Ishikawa (cell line): Measurements from ENCODE around the gene GSX1.

Source experiments
- CEBPB ChIP-seq: IDR thresholded peaks from 2 replicates; pipeline ENCODE4 v1.6.1; 2012
- CREB1 ChIP-seq: IDR thresholded peaks from 2 replicates; pipeline ENCODE4 v1.6.1; 2012; ENCODE audit warnings: low read depth
- EGR1 ChIP-seq: IDR thresholded peaks from 2 replicates; pipeline ENCODE4 v1.6.1; 2012
- EP300 ChIP-seq: IDR thresholded peaks from 2 replicates; pipeline ENCODE4 v1.6.1; 2012; ENCODE audit warnings: borderline replicate concordance
- FOXM1 ChIP-seq: IDR thresholded peaks from 2 replicates; pipeline ENCODE4 v1.6.1; 2012; ENCODE audit warnings: low read depth, borderline replicate concordance
- NFIC ChIP-seq: IDR thresholded peaks from 2 replicates; pipeline ENCODE4 v1.6.1; 2012
- RAD21 ChIP-seq: IDR thresholded peaks from 2 replicates; pipeline ENCODE4 v1.6.1; 2012; ENCODE audit warnings: low read depth
- REST ChIP-seq: IDR thresholded peaks from 2 replicates; pipeline ENCODE4 v1.6.1; 2012; ENCODE audit warnings: low read depth, mild to moderate bottlenecking
- TAF1 ChIP-seq: IDR thresholded peaks from 2 replicates; pipeline ENCODE4 v1.6.1; 2012; ENCODE audit warnings: low read depth, mild to moderate bottlenecking
- TCF12 ChIP-seq: IDR thresholded peaks from 2 replicates; pipeline ENCODE4 v1.6.1; 2012; ENCODE audit warnings: low read depth
- TEAD4 ChIP-seq: IDR thresholded peaks from 2 replicates; pipeline ENCODE4 v1.6.1; 2012
- USF1 ChIP-seq: IDR thresholded peaks from 2 replicates; pipeline ENCODE4 v1.6.1; 2012
- YY1 ChIP-seq: IDR thresholded peaks from 2 replicates; pipeline ENCODE4 v1.6.1; 2012; ENCODE audit warnings: low read depth
- ZBTB7A ChIP-seq: IDR thresholded peaks from 2 replicates; pipeline ENCODE4 v1.6.1; 2012; ENCODE audit warnings: low read depth
- TF ChIP-seq, protein P1 (sequence below): IDR thresholded peaks from 2 replicates; pipeline ENCODE4 v1.6.1; 2012

The GSX1 gene

GRCh38 chr13:27808851-27809550 lies 16.7 kb downstream of the GSX1 start:
- TF ChIP-seq, protein P1, sequence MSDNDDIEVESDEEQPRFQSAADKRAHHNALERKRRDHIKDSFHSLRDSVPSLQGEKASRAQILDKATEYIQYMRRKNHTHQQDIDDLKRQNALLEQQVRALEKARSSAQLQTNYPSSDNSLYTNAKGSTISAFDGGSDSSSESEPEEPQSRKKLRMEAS = no peak
- TF ChIP-seq REST (no peak), TEAD4 (no peak), ZBTB7A (no peak), FOXM1 (no peak), YY1 (no peak), TCF12 (no peak), CREB1 (no peak)

DNA sequence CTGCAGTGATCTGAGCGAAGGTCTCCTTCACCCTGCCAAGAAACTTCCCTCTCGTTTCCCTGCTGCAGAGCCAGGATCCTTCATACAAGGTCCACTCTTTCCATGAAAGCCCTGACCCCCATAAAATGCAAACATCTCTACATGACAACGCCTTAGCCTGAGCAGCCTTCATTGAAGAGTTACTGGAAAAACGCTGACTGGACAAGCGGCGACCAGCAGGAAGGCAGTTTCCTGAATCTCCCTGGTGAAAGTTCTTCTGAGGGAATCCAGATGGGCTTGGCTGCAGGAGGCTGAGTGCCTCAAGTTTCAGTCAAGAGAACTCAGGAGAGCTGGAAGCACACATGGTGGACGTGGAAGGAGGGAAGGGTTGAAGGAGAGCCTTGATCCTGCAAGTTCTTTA lies 17.7 kb downstream of the GSX1 start:
- no peak for TF ChIP-seq TAF1
- TF ChIP-seq RAD21 = no peak
- TF ChIP-seq, protein P1 = no peak
- no peak for TF ChIP-seq CREB1
- no peak for TF ChIP-seq NFIC
- no peak for TF ChIP-seq EP300
- no peak for TF ChIP-seq ZBTB7A
- TF ChIP-seq TEAD4 = no peak
- TF ChIP-seq REST = no peak
- TF ChIP-seq TCF12 = no peak
- no peak for TF ChIP-seq FOXM1
- TF ChIP-seq EGR1 = no peak
- TF ChIP-seq YY1 = no peak
- no peak for TF ChIP-seq CEBPB
- TF ChIP-seq USF1 = no peak

- TF ChIP-seq RAD21 (no peak), USF1 (no peak), EP300 (no peak), ZBTB7A (no peak), NFIC (no peak), TCF12 (no peak), YY1 (no peak), TAF1 (no peak), EGR1 (no peak), CEBPB (no peak), CREB1 (no peak)
Observed at GRCh38 chr13:27810461-27810860, 18.2 kb downstream of the GSX1 start.

DNA sequence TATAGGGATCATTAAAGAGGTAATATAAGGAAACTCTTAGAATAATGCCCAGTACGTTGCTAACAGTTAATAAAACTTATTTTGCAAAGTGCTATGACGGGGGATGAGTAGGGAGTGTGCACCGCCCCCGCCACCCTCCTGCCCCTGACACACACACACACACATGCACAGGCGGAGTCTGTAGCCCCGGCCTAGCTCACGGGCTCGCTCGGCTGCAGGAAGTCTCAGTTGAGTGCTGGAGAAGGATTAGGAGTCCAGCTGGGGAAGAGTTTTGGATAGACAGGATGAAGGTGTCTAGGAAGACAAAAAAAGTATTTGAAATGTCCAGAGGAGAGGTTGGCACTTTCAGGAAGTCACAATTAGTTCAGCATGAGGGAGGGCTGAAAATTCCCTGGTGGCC lies 21.5 kb downstream of the GSX1 start:
- TF ChIP-seq FOXM1 (no peak), TEAD4 (no peak), RAD21 (no peak), TAF1 (no peak), EGR1 (no peak), NFIC (no peak), REST (no peak), YY1 (no peak)
